H1 (cell line): ENCODE data around the gene ZCRB1. TPM values are rescaled to one million over a fixed set of nuclear protein-coding genes. Genes with fewer than 3 reads are reported as not detected.
A peak's percentile ranks its signal among the peaks of the same experiment; 100 is the strongest.

Source experiments
- CTCF ChIA-PET: fragments of 300-600 bp; sonication (Branson Sonifier 250); formaldehyde crosslinking; loops from one replicate; lab custom pipeline; 2021; ENCODE audit not compliant: partially characterized antibody; lab: Charles Lee
- POLR2A ChIA-PET: fragments of 300-600 bp; sonication (Branson Sonifier 250); formaldehyde crosslinking; loops from one replicate; lab custom pipeline; 2021; ENCODE audit warnings: inconsistent platforms; ENCODE audit not compliant: partially characterized antibody; lab: Charles Lee
- DNase-seq, 2 experiments: peaks; one replicate each; pipeline versions ENCODE4 v3.0.0 to v3.0.0-alpha.2; 2010 to 2022; ENCODE audit warnings: low spot score in 2 of 2, low read depth in 1 of 2, mixed read lengths in 1 of 2
- FAIRE-seq: peaks from 2 replicates; lab custom pipeline; 2011; peaks lifted over from hg19 to GRCh38; lab: Jason Lieb, UNC
- H2AFZ ChIP-seq: 2 replicates; pipeline ENCODE4 v1.8.1; 2012; ENCODE audit warnings: low read length, inconsistent platforms
- H2AK5ac ChIP-seq: 2 replicates; pipeline ENCODE4 v1.6.1; 2013; ENCODE audit warnings: low read depth, low read length
- H2BK120ac ChIP-seq: replicated peaks from 2 replicates; pipeline ENCODE3; 2013; ENCODE audit warnings: low read depth, low read length, inconsistent platforms
- H2BK12ac ChIP-seq: 2 replicates; pipeline ENCODE4 v1.6.1; 2013; ENCODE audit warnings: low read depth, low read length
- H2BK15ac ChIP-seq: 2 replicates; pipeline ENCODE4 v1.6.1; 2013; ENCODE audit warnings: low read length
- H2BK20ac ChIP-seq: 2 replicates; pipeline ENCODE4 v1.6.1; 2013; ENCODE audit warnings: low read length
- H2BK5ac ChIP-seq: 2 replicates; pipeline ENCODE4 v1.6.1; 2013; ENCODE audit warnings: low read depth, low read length
- H3K14ac ChIP-seq: 2 replicates; pipeline ENCODE4 v1.6.1; 2013; ENCODE audit warnings: inconsistent platforms; ENCODE audit not compliant: insufficient read length
- H3K18ac ChIP-seq: 2 replicates; pipeline ENCODE4 v1.6.1; 2013; ENCODE audit warnings: low read length; ENCODE audit errors: extremely low read depth
- H3K23ac ChIP-seq: 2 replicates; pipeline ENCODE4 v1.6.1; 2013; ENCODE audit warnings: inconsistent platforms; ENCODE audit not compliant: insufficient read length
- H3K23me2 ChIP-seq: 2 replicates; pipeline ENCODE4 v1.6.1; 2013; ENCODE audit warnings: low read depth, low read length
- H3K27ac ChIP-seq: 2 replicates; pipeline ENCODE4 v1.6.1; 2011; ENCODE audit warnings: low read depth, low read length, inconsistent platforms
- H3K27me3 ChIP-seq, 4 experiments: replicated peaks in 1 of 4; 1 replicate in 1 of 4; 2 replicates in 3 of 4; pipeline versions ENCODE4 v1.6.1 to v1.8.1; 2011 to 2013; ENCODE audit warnings: low read length in 3 of 4, mild to moderate bottlenecking in 3 of 4, inconsistent platforms in 2 of 4, mixed read lengths in 2 of 4, moderate library complexity in 1 of 4; ENCODE audit not compliant: control insufficient read depth in 3 of 4, insufficient read depth in 3 of 4; ENCODE audit errors: extremely low read depth in 1 of 4
- H3K36me3 ChIP-seq, 4 experiments: 2 replicates each; pipeline versions ENCODE4 v1.6.1 to v1.8.1; 2011 to 2013; ENCODE audit warnings: mild to moderate bottlenecking in 4 of 4, low read length in 3 of 4, moderate library complexity in 2 of 4, control low read depth in 1 of 4, inconsistent platforms in 1 of 4; ENCODE audit not compliant: insufficient read depth in 4 of 4, control insufficient read depth in 2 of 4
- H3K4ac ChIP-seq: replicated peaks from 2 replicates; pipeline ENCODE3; 2013; ENCODE audit warnings: low read length, low read depth, mixed read lengths, inconsistent platforms; ENCODE audit not compliant: insufficient read length
- H3K4me1 ChIP-seq, 4 experiments: replicated peaks in 1 of 4; 1 replicate in 1 of 4; 2 replicates in 3 of 4; pipeline versions ENCODE4 v1.6.1 to v1.8.1; 2011 to 2013; ENCODE audit warnings: low read length in 3 of 4, inconsistent platforms in 2 of 4, mixed read lengths in 1 of 4; ENCODE audit not compliant: insufficient read depth in 4 of 4, control insufficient read depth in 3 of 4
- H3K4me2 ChIP-seq, 2 experiments: 2 replicates each; pipeline versions ENCODE4 v1.6.1 to v1.8.1; 2011 to 2013; ENCODE audit warnings: low read depth in 2 of 2, low read length in 2 of 2, control low read depth in 1 of 2, inconsistent platforms in 1 of 2, mild to moderate bottlenecking in 1 of 2; ENCODE audit not compliant: insufficient read depth in 1 of 2
- H3K4me3 ChIP-seq, 4 experiments: fragments of 200-600, 300-600 bp in 1 of 4; sonication (generic), shearing (Covaris generic), sonication (Bioruptor Twin) in 1 of 4; 2 replicates each; pipeline versions ENCODE4 v1.5.1 to v1.8.1; 2011 to 2016; ENCODE audit warnings: low read length in 4 of 4, low read depth in 3 of 4, control low read depth in 2 of 4, inconsistent platforms in 2 of 4, mild to moderate bottlenecking in 2 of 4, mixed read lengths in 1 of 4, moderate library complexity in 1 of 4; ENCODE audit not compliant: insufficient read depth in 2 of 4; ENCODE audit errors: extremely low read depth in 1 of 4
- H3K56ac ChIP-seq: replicated peaks from 2 replicates; pipeline ENCODE3; 2013; ENCODE audit warnings: low read depth, mild to moderate bottlenecking, mixed read lengths, low read length, inconsistent platforms; ENCODE audit not compliant: insufficient read length
- H3K79me1 ChIP-seq: 2 replicates; pipeline ENCODE4 v1.6.1; 2013; ENCODE audit warnings: low read depth, low read length, control low read depth
- H3K79me2 ChIP-seq, 2 experiments: 2 replicates each; pipeline versions ENCODE4 v1.6.1 to v1.8.1; 2012 to 2013; ENCODE audit warnings: low read length in 2 of 2, mild to moderate bottlenecking in 2 of 2, inconsistent platforms in 1 of 2; ENCODE audit not compliant: insufficient read depth in 2 of 2, control insufficient read depth in 1 of 2
- H3K9ac ChIP-seq, 4 experiments: replicated peaks in 1 of 4; 1 replicate in 1 of 4; 2 replicates in 3 of 4; pipeline versions ENCODE4 v1.6.1 to v1.8.1; 2011 to 2013; ENCODE audit warnings: low read depth in 3 of 4, low read length in 3 of 4, control low read depth in 2 of 4, mild to moderate bottlenecking in 2 of 4, moderate library complexity in 2 of 4, inconsistent platforms in 1 of 4; ENCODE audit errors: extremely low read depth in 1 of 4
- H3K9me3 ChIP-seq, 2 experiments: 2 replicates each; pipeline versions ENCODE4 v1.6.1 to v1.8.1; 2012 to 2013; ENCODE audit warnings: mild to moderate bottlenecking in 2 of 2, moderate library complexity in 2 of 2, control low read depth in 1 of 2, inconsistent platforms in 1 of 2, low read depth in 1 of 2, low read length in 1 of 2, mixed read lengths in 1 of 2; ENCODE audit not compliant: insufficient read depth in 2 of 2
- H4K20me1 ChIP-seq, 2 experiments: replicated peaks in 1 of 2; 2 replicates each; pipeline versions ENCODE3 to v1.8.1; 2011 to 2013; ENCODE audit warnings: inconsistent platforms in 2 of 2, low read length in 2 of 2, mild to moderate bottlenecking in 1 of 2; ENCODE audit not compliant: insufficient read depth in 2 of 2, control insufficient read depth in 1 of 2
- H4K5ac ChIP-seq: 2 replicates; pipeline ENCODE4 v1.6.1; 2013; ENCODE audit warnings: low read length, low read depth, mixed read lengths, inconsistent platforms; ENCODE audit not compliant: insufficient read length
- H4K8ac ChIP-seq: 2 replicates; pipeline ENCODE4 v1.8.0; 2013; ENCODE audit warnings: mild to moderate bottlenecking, moderate library complexity, low read length, inconsistent platforms; ENCODE audit not compliant: insufficient read depth; ENCODE audit errors: extremely low read depth
- H4K91ac ChIP-seq: replicated peaks from 2 replicates; pipeline ENCODE3; 2013; ENCODE audit warnings: low read length, mixed read lengths, inconsistent platforms; ENCODE audit not compliant: insufficient read length
- BCL11A ChIP-seq, 2 experiments: IDR thresholded peaks; one replicate each; pipeline ENCODE4 v1.6.1; 2011; ENCODE audit warnings: low read depth in 2 of 2, low read length in 2 of 2, mild to moderate bottlenecking in 2 of 2
- CHD2 ChIP-seq: IDR thresholded peaks from 2 replicates; pipeline ENCODE4 v1.6.1; 2012; ENCODE audit warnings: low read length, improper control_type of control experiment
- EP300 ChIP-seq, 2 experiments: IDR thresholded peaks; 1 replicate in 1 of 2; 2 replicates in 1 of 2; pipeline ENCODE4 v1.6.1; 2011 to 2012; ENCODE audit warnings: low read depth in 2 of 2, low read length in 2 of 2, mild to moderate bottlenecking in 2 of 2, borderline replicate concordance in 1 of 2, inconsistent platforms in 1 of 2, moderate library complexity in 1 of 2
- KDM1A ChIP-seq: fragments of 200-600, 300-600 bp; sonication (generic); IDR thresholded peaks from 2 replicates; pipeline ENCODE4 v1.7.1; 2016; ENCODE audit warnings: mild to moderate bottlenecking, low read length, borderline replicate concordance
- RBBP5 ChIP-seq: IDR thresholded peaks from 2 replicates; pipeline ENCODE4 v1.7.1; 2012; ENCODE audit warnings: low read depth, mild to moderate bottlenecking, inconsistent platforms, low read length, moderate library complexity, borderline replicate concordance
- TAF1 ChIP-seq: IDR thresholded peaks from 2 replicates; pipeline ENCODE4 v1.6.1; 2011; ENCODE audit warnings: mild to moderate bottlenecking, low read depth, low read length
- YY1 ChIP-seq: IDR thresholded peaks from 2 replicates; pipeline ENCODE4 v1.6.1; 2011; ENCODE audit warnings: low read depth, mild to moderate bottlenecking, low read length
- WGBS, 2 experiments: shearing (Covaris generic) in 1 of 2; methylation state at CpG; one replicate each; pipeline versions ENCODE4 v1.1.6 to v1.1.7; 2013 to 2015; ENCODE audit warnings: low lambda C conversion rate in 2 of 2, mixed read lengths in 2 of 2, inconsistent platforms in 1 of 2, low coverage in 1 of 2, missing lambda C conversion rate in 1 of 2; ENCODE audit not compliant: insufficient replicate concordance in 2 of 2, insufficient coverage in 1 of 2, insufficient read length in 1 of 2; ENCODE audit errors: extremely low coverage in 1 of 2, missing lambda C conversion rate in 1 of 2; 5-methylcytosine and 5-hydroxymethylcytosine counted together
- long read RNA-seq, 2 experiments: library from RNA in 1 of 2; library from capped mRNA in 1 of 2; stranded (forward); transcript quantifications; one replicate each; pipeline ENCODE4 v2.0.0, GENCODE V29; 2021; ENCODE audit warnings: inconsistent platforms in 1 of 2
- polyA minus RNA-seq, 3 experiments: library from RNA; depleted of rRNA, polyadenylated mRNA; stranded (reverse); fragments of >200 nt; gene quantifications; 1 replicate in 2 of 3; 2 replicates in 1 of 3; pipeline ENCODE4 v1.2.3, GENCODE V29; 2011
- polyA plus RNA-seq, 7 experiments: library from polyadenylated mRNA; depleted of rRNA in 3 of 7; stranded (reverse) in 5 of 7; unstranded in 2 of 7; fragments of >200 nt in 5 of 7; fragments of 200-250 nt in 2 of 7; gene quantifications; 1 replicate in 5 of 7; 2 replicates in 1 of 7; 4 replicates in 1 of 7; pipeline versions ENCODE4 v1.2.1 to v1.2.3, GENCODE V29; 2011 to 2013; ENCODE audit warnings: missing spikeins in 2 of 7, mixed read lengths in 2 of 7
- total RNA-seq: library from RNA; stranded (reverse); fragmentation: NEBNext Ultra II Directional; extraction: Animal tissue kit (Norgen Biotek cat#: 25700); gene quantifications from 2 replicates; pipeline ENCODE4 v1.2.1, GENCODE V29; 2021

The ZCRB1 gene, protein sequence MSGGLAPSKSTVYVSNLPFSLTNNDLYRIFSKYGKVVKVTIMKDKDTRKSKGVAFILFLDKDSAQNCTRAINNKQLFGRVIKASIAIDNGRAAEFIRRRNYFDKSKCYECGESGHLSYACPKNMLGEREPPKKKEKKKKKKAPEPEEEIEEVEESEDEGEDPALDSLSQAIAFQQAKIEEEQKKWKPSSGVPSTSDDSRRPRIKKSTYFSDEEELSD
- 52.5 and 55.9 TPM in 2 replicates for total RNA-seq
- 12.9 and 22.0 TPM in 2 replicates for polyA plus RNA-seq (2011; rRNA removed)
- polyA plus RNA-seq (2011; cell fraction: cytosol; rRNA removed): 23.9 TPM
- polyA plus RNA-seq (2011; cell fraction: nucleus; rRNA removed): 138 TPM
- polyA plus RNA-seq (2012, experiment 1 of 2): 39.8 to 77.5 TPM (median 62.2 TPM) in 4 replicates
- 7.2 TPM for polyA plus RNA-seq (2012, experiment 2 of 2)
- polyA plus RNA-seq (2013, experiment 1 of 2): 136 TPM
- 128 TPM for polyA plus RNA-seq (2013, experiment 2 of 2)
- polyA minus RNA-seq (2011; rRNA and poly(A)+ RNA removed): 12.1 and 13.1 TPM in 2 replicates
- 14.5 TPM for polyA minus RNA-seq (2011; cell fraction: cytosol; rRNA and poly(A)+ RNA removed)
- 42.6 TPM for polyA minus RNA-seq (2011; cell fraction: nucleus; rRNA and poly(A)+ RNA removed)
- long read RNA-seq, experiment 1, transcript ZCRB1-201 (8 exons, 1,827 nt): major isoform, 25 of 47 reads
- long read RNA-seq, experiment 1, partial matches to known transcripts: 10 of 47 reads
- long read RNA-seq, experiment 1, other reads (novel, unspliced or antisense): 12 of 47 reads
- long read RNA-seq, experiment 2, transcript ZCRB1-201 (8 exons, 1,827 nt): major isoform, 55 of 57 reads
- long read RNA-seq, experiment 2, partial matches to known transcripts: 2 of 57 reads
- long read RNA-seq, experiment 2, other reads (novel, unspliced or antisense): 0 of 57 reads

DNA sequence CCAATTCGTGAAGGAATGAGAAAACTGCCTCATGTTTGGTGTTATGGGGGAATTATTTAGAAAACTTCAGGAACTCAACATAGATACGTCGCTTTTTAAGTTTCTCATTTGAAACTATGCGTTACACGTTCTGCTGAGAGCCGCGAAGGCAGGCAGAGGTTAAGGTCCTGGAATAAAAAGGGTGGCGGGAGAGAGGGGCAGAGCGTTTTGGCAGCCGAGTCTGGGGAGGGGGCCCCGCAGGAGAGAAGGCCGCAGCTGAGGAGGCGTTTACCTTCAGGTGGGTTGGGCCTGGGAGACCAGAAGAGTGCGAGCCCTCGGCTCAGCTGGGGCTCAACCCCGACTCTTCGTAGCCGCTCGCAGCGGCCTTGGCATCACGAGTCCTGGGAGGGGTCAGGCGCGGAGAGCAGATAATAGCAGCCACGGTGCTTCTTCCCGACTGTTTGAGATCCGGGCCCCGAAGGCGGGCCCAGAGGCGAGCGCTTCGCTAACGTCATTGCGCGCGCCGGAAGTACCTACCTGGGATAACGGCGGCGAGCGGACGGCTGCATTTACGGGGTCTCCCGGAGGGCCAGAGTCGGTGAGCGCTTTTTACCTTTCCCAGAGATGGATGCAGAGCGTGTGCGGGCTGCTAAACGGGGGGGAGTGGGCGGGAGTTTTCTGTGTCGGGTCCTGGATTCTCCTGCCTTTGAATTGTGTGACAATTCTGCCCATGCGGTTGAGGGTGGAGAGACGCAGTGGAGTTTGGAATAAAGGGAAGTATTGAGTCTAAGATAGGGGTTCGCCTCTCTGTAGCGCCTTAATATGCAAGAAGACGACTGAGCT, at the start of gene ZCRB1, which contains the start of gene PPHLN1:
ZCRB1 (minus strand) TSS at position 442 of the 822 bp plus-strand sequence. CDS start 1,992 bp downstream, outside the sequence.
PPHLN1 (plus strand) TSS at position 515 of the 822 bp plus-strand sequence. CDS start 9,736 bp downstream, outside the sequence.
- WGBS, 2 experiments: 2% methylated on average over 55 of the region's 55 CpGs; no CpG with 5 or more reads in 1 of the 2 experiments
- Histone ChIP-seq H3K4ac (no peak within 1 kb of the TSS), H2AK5ac (no peak within 1 kb of the TSS), H3K4me3 (peak within 1 kb of the TSS; percentile 94 to 100 (median 98)), H3K56ac (peak within 1 kb of the TSS; percentile 37), H2BK15ac (no peak within 1 kb of the TSS), H3K4me1 (peaks cover 0 to 4% (median 1%) of the 10 kb centered on the region in 4 experiments; a peak in 4 of 7 replicates), H2BK120ac (no peak within 1 kb of the TSS), H3K14ac (no peak within 1 kb of the TSS), H3K4me2 (peak within 1 kb of the TSS; percentile 90), H3K23me2 (peaks cover 6% of the 10 kb centered on the region; the same call in 1 of the 2 replicates), H3K9me3 (no peaks in the 10 kb centered on the region), H3K9ac (peak within 1 kb of the TSS; percentile 73 to 93 (median 84)), H2AFZ (peak within 1 kb of the TSS; percentile 98), H2BK12ac (no peak within 1 kb of the TSS; the same call in 1 of the 2 replicates), H3K27me3 (no peaks in the 10 kb centered on the region), H4K91ac (peak within 1 kb of the TSS; percentile 52), H3K36me3 (peaks cover 0 to 21% (median 1%) of the 10 kb centered on the region in 4 experiments; a peak in 3 of 8 replicates), H4K20me1 (peaks cover 2 to 7% of the 10 kb centered on the region in 2 experiments), H2BK5ac (peak within 1 kb of the TSS; percentile 29), H3K23ac (peak within 1 kb of the TSS; percentile 28), H3K18ac (peak within 1 kb of the TSS; percentile 40; the same call in 1 of the 2 replicates), H4K8ac (peak within 1 kb of the TSS; percentile 94), H4K5ac (peak within 1 kb of the TSS; percentile 64), H3K79me2 (peaks cover 25 to 51% of the 10 kb centered on the region in 2 experiments), H2BK20ac (no peak within 1 kb of the TSS), H3K27ac (peak within 1 kb of the TSS; percentile 91), H3K79me1 (peaks cover 2% of the 10 kb centered on the region; the same call in 1 of the 2 replicates)
- DNase-seq (peak; percentile 56 to 90), FAIRE-seq (no peak)
- ChIA-PET CTCF (no interaction called here), POLR2A (interaction anchor here (0.6 to 1.5 kb wide), 3 partner anchors 16 to 180 kb away, joined by 3 read pairs; no protein-coding TSS in a partner anchor)
- TF ChIP-seq KDM1A (no peak; the same call in 1 of the 2 replicates), BCL11A (IDR thresholded peaks at IDR 0.05; ENCODE audit: low read depth in 2 of 2, low read length in 2 of 2) (no peak), RBBP5 (peak; percentile 77), EP300 (IDR thresholded peaks at IDR 0.05; ENCODE audit: borderline replicate concordance in 1 of 2, low read depth in 2 of 2, low read length in 2 of 2) (no peak), CHD2 (no peak), YY1 (no peak), TAF1 (peak; percentile 93)
